Neutrophil (primary cell): ENCODE results near the gene TEKT2.
A peak's percentile ranks its signal among the peaks of the same experiment; 100 is the strongest.

Experiments used
- H3K27ac ChIP-seq: fragments of 200-600 bp; sonication (generic); 2 replicates; pipeline ENCODE4 v1.5.1; 2016; ENCODE audit warnings: mild to moderate bottlenecking, moderate library complexity
- H3K27me3 ChIP-seq: fragments of 200-600 bp; sonication (generic); 2 replicates; pipeline ENCODE4 v1.6.0; 2016; ENCODE audit warnings: mild to moderate bottlenecking
- H3K36me3 ChIP-seq: fragments of 200-600 bp; sonication (generic); 2 replicates; pipeline ENCODE4 v1.5.1; 2017
- H3K4me1 ChIP-seq, 2 experiments: fragments of 200-600 bp in 1 of 2; sonication (generic) in 1 of 2; 1 replicate in 1 of 2; 2 replicates in 1 of 2; pipeline versions ENCODE4 v1.5.1 to v1.6.1; 2013 to 2016; ENCODE audit warnings: low read depth in 1 of 2, low read length in 1 of 2, mild to moderate bottlenecking in 1 of 2, moderate library complexity in 1 of 2; ENCODE audit not compliant: control insufficient read depth in 1 of 2, insufficient read depth in 1 of 2
- H3K4me3 ChIP-seq, 2 experiments: fragments of 200-600 bp in 1 of 2; sonication (generic) in 1 of 2; 1 replicate in 1 of 2; 2 replicates in 1 of 2; pipeline ENCODE4 v1.5.1; 2013 to 2016; ENCODE audit warnings: low read depth in 1 of 2, low read length in 1 of 2, mild to moderate bottlenecking in 1 of 2, moderate library complexity in 1 of 2
- H3K9me3 ChIP-seq: fragments of 200-600 bp; sonication (generic); 2 replicates; pipeline ENCODE4 v1.5.1; 2016
- CTCF ChIP-seq: fragments of 200-600 bp; sonication (generic); IDR thresholded peaks from 2 replicates; pipeline ENCODE4 v1.5.1; 2016; ENCODE audit warnings: antibody characterized with exemption

The TEKT2 gene

GRCh38 chr1:36122062-36123030 lies 38.5 kb downstream of the TEKT2 start:
- Histone ChIP-seq H3K27ac (no peak overlapping the region), H3K9me3 (no peaks in the 10 kb centered on the region), H3K4me1 (peaks cover 26 to 29% of the 10 kb centered on the region in 2 experiments), H3K27me3 (peaks cover 56% of the 10 kb centered on the region), H3K4me3 (no peak overlapping the region), H3K36me3 (no peaks in the 10 kb centered on the region)
- no peak for TF ChIP-seq CTCF

- H3K27ac ChIP-seq: no peak overlapping the region
- no peaks in the 10 kb centered on the region for H3K9me3 ChIP-seq
- peaks cover 26 to 29% of the 10 kb centered on the region in 2 experiments for H3K4me1 ChIP-seq
- H3K36me3 ChIP-seq: no peaks in the 10 kb centered on the region
- no peak overlapping the region for H3K4me3 ChIP-seq
- no peak for TF ChIP-seq CTCF
- H3K27me3 ChIP-seq: peaks cover 56% of the 10 kb centered on the region
These were observed 39.5 kb downstream of the TEKT2 start for GRCh38 chr1:36123356-36123755.

- H3K4me3 ChIP-seq: no peak overlapping the region
These were observed 40.7 kb downstream of the TEKT2 start for GRCh38 chr1:36124404-36125128.

GRCh38 chr1:36125129-36125991 lies 41.5 kb downstream of the TEKT2 start, which contains the start of gene COL8A2:
TSS of gene COL8A2 (minus strand) at chr1:36125222. CDS start at chr1:36100242, 24,980 bp downstream.
- peak within 1 kb of the TSS in 1 of 2 experiments; percentile 36 for H3K4me3 ChIP-seq
- H3K36me3 ChIP-seq: no peaks in the 10 kb centered on the region
- H3K27me3 ChIP-seq: peaks cover 56% of the 10 kb centered on the region
- no peaks in the 10 kb centered on the region for H3K9me3 ChIP-seq
- H3K4me1 ChIP-seq: peaks cover 16 to 20% of the 10 kb centered on the region in 2 experiments
- H3K27ac ChIP-seq: no peak within 1 kb of the TSS
- TF ChIP-seq CTCF: no peak

More at GRCh38 chr1:36124404-36125128, 40.7 kb downstream of the TEKT2 start:
- Histone ChIP-seq H3K27me3 (peaks cover 56% of the 10 kb centered on the region), H3K9me3 (no peaks in the 10 kb centered on the region), H3K36me3 (no peaks in the 10 kb centered on the region), H3K27ac (no peak overlapping the region), H3K4me1 (peaks cover 23 to 27% of the 10 kb centered on the region in 2 experiments)
- no peak for TF ChIP-seq CTCF
